ENCODE results near the gene PKN1.
"Not testable (repeated sequence)": the region's sequence is repeated elsewhere in the genome, so short reads cannot be mapped to it uniquely, and the experiment has no call there.

The PKN1 gene

GRCh38 chr19:14487370-14488125 is 54.4 kb downstream of the PKN1 start:
- no peak for DNase-seq (ENCODE audit: low spot score)

- DNase-seq (ENCODE audit: low spot score) = no peak
These were observed 59.7 kb downstream of the PKN1 start for GRCh38 chr19:14492756-14493337.

DNA sequence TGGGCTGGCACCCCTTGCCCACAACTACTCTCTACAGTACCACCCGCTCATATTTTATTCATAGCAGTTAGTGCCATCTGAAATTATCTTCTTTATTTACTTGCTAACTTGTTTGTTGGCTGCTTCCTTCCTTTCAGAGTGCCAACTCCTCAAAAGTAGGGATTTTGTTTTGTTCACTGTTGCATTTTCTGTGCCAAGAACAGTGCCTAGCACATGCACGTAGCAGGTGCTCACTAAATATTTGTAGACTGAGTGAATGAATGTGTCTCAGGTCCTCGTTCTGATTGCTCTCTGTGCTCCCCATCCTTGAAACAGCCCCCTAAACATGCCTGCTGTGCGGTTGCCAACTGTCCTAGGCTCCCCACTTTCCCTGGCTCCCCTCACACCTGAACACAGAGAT is 61.3 kb downstream of the PKN1 start:
- no peak for DNase-seq (ENCODE audit: low spot score)

- no peak for DNase-seq (ENCODE audit: low spot score)
These were observed 62.0 kb downstream of the PKN1 start for GRCh38 chr19:14494910-14495671.

DNA sequence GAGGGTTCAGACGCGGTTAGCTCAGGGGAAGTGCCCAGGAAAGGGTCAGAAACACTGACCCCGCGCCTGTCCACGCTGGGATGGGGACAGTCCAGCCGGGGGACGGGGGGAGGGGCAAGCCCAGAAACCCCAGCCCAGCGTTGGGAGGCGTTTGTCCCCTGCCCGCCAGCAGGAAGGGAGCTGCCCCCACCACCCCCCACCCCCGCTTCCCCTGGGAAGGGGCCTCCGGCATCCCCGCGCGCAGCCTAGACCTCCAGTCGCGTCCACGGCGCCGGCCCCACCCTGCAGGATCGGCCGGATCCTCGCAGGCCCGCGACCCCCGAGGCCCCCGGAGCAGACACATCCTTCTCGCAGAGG is 62.5 kb downstream of the PKN1 start:
- no peak for DNase-seq (ENCODE audit: low spot score)

- peak; percentile 80 for DNase-seq (ENCODE audit: low spot score)
These were observed 63.1 kb downstream of the PKN1 start, which contains the start of gene GIPC1 for GRCh38 chr19:14496029-14496833. Gene GIPC1, minus strand, starts transcription at chr19:14496127. Its CDS starts 13,151 bp downstream, at chr19:14482976.

GRCh38 chr19:14496834-14497227 is 63.7 kb downstream of the PKN1 start:
- no peak for DNase-seq (ENCODE audit: low spot score)

- no peak for DNase-seq (ENCODE audit: low spot score)
These were observed 64.3 kb downstream of the PKN1 start for GRCh38 chr19:14497228-14497921.

DNA sequence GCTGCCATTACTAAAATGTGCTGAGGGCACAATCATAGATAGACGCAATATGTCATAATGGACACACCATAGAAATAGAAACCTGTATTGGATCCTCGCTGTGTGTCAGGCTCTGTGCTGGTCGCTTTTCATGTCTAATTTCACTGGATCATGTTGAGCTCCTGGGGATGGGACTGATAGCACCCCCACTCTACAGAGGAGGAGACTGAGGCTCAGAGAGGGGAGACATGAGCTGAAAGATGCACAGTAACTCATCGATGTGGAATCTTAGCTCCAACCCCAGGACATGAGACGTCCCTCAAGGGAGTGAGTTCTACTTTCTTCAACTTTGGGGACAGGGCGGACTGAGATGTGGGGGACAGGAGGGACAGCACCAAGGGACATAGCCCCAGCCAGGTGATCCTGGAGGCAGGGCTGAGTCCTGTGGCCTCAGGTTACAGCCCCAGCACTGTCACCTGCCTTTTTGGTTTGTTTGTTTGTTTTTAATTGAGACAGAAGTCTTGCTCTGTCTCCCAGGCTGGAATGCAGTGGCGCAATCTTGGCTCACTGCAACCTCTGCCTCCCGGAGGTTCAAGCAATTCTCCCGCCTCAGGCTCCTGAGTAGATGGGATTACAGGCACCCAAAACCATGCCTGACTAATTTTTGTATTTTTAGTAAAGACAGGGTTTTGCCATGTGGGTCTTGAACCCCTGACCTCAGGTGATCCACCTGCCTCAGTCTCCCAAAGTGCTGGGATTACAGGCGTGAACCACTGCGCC is 69.4 kb downstream of the PKN1 start:
- no peak for DNase-seq (ENCODE audit: low spot score)

- DNase-seq (ENCODE audit: low spot score) = no peak
These were observed 70.2 kb downstream of the PKN1 start for GRCh38 chr19:14503285-14503684.

GRCh38 chr19:14504575-14504974 is 71.5 kb downstream of the PKN1 start:
- DNase-seq (ENCODE audit: low spot score) = not testable (repeated sequence)

- peak; percentile 78 for DNase-seq (ENCODE audit: low spot score)
These were observed 72.6 kb downstream of the PKN1 start for GRCh38 chr19:14505488-14506239.

DNA sequence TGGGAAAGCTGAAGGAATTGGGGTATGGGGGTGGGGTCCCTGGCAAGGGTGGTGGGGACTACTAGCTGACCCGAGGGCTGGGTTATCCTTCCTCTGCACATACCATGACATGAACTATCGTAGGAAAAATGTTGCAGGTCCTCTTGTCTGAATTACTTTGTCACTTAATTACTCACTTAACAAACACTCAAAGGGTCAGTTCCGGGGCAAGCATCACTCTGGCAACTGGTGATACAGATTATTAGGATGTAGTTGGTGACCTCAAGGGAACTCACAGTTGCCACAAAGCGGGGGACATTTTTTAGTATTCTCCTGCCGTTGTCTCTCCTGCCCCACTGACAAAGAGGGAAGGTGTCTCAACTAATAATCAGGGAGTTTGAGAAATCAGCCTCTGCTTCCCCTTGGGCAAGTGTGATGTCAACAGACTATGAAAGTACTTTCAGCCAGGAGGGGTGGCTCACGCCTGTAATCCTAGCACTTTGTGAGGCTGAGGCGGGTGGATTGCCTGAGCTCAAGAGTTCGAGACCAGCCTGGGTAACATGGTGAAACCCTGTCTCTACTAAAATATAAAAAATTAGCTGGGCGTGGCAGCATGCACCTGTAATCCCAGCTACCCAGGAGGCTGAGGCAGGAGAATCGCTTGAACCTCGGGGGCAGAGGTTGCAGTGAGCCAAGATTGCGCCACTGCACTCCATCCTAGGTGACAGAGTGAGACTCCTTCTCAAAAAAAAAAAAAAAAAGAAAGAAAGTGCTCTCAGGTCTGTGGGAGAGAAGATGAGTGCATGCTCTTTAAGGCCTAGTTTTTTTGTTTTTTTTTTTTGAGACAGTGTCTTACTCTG is 74.8 kb downstream of the PKN1 start:
- DNase-seq (ENCODE audit: low spot score) = no peak

- no peak for DNase-seq (ENCODE audit: low spot score)
These were observed 77.5 kb downstream of the PKN1 start for GRCh38 chr19:14510311-14511228.

DNA sequence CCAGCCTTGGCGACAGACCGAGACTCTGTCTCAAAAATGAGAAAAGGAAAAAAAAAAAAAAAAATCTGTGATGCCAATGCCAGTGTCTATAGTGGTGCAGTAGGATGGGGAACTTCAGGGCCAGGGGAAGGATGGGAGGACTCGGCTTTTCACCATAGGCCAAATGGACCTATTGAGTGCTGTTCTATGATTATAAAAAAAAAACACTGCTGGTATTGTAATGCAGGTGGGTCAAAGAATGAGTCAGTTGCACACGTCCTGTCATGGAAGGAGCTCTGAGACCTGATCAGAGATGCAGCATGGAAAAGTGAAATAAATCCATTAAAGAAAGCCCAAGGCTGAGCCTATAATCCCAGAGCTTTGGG is 78.1 kb downstream of the PKN1 start:
- DNase-seq (ENCODE audit: low spot score) = no peak

GRCh38 chr19:14512406-14512961 is 79.4 kb downstream of the PKN1 start:
- DNase-seq (ENCODE audit: low spot score) = no peak

GRCh38 chr19:14514215-14514863 is 81.2 kb downstream of the PKN1 start:
- DNase-seq (ENCODE audit: low spot score) = no peak

Measured in CD4-positive, alpha-beta T cell treated with Interleukin-15 for 4 hours (primary cell).